ENCODE measurements around the gene RAB13. TPM values are rescaled to one million over a fixed set of nuclear protein-coding genes. Genes with fewer than 3 reads are reported as not detected.
A peak's percentile ranks its signal among the peaks of the same experiment; 100 is the strongest.

The RAB13 gene
- total RNA-seq, 5 donors from 2014 or later (not counting 1 experiment from before 2014, with no cell fraction given) = 0.91 to 3.6 (median 2.6) TPM

DNA sequence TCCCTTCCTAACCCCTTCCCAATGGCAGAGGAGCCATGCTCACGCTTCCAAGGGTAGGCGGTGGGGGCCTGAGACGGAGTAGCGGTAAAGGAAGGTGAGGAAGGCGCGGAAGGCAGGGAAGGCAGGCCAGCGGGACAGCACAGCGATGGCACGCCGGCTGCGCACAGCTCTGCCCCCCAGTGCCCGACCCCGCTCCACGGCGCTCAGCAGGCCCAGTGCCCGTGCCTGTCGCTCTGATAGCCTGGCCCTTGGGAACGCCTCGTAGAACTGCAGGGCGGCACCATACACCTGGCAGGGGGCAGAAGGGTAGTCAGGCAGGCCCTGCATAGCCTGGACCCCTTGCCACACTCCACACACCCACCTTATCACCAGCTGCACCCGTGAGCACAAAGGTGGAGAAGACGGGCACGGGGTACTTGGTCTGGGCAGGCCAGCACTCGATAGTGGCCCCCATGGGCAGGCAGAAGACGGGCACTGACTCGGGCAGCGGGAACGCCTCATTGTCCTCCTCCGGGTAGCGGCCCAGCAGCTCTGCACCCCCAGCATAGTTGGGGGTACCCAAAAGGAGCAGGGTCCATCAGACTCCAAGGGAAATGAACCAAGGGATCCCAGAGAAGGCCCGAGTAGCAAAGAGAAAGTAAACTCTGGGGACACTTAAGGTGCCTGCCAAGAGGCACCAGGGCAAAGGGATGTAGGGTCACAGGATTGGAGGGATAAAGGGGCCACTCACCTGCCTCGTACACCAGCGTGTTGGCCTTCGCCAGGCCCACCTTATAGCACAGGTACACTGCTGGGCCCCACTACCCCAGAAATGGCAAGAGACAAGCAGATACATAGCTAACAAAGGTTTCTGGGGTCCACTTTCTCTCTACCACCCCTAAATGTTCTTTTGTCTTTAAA is 44.1 kb downstream of the RAB13 start:
- 98% methylated on average over 27 of the region's 34 CpGs for WGBS (ENCODE audit: insufficient coverage)
- Histone ChIP-seq H3K27ac (ENCODE audit: low read length) (no peak overlapping the region), H3K27me3 (replicated peaks in 1 of 2; ENCODE audit: control insufficient read depth in 2 of 2, extremely low read depth in 1 of 2, insufficient read depth in 2 of 2, low read length in 1 of 2) (no peaks in the 10 kb centered on the region), H3K4me1 (ENCODE audit: control insufficient read depth in 1 of 2, extremely low read depth in 1 of 2, insufficient read depth in 2 of 2, low read length in 2 of 2) (peaks cover 9 to 51% of the 10 kb centered on the region in 2 experiments), H3K9me3 (no peaks in the 10 kb centered on the region), H3K36me3 (ENCODE audit: control insufficient read depth in 2 of 2, extremely low read depth in 1 of 2, insufficient read depth in 1 of 2, low read length in 1 of 2) (peaks cover 19 to 64% of the 10 kb centered on the region in 2 donors), H3K4me3 (ENCODE audit: control insufficient read depth in 1 of 2, extremely low read depth in 1 of 2, low read length in 1 of 2) (no peak overlapping the region)
- Mint-ChIP-seq H3K9me3 (no peaks in the 10 kb centered on the region), H3K27me3 (no peaks in the 10 kb centered on the region), H3K4me1 (peaks cover 35 to 53% (median 39%) of the 10 kb centered on the region in 3 donors), H3K4me3 (no peak overlapping the region), H3K36me3 (peaks cover 34% of the 10 kb centered on the region), H3K27ac (peak overlapping the region in 1 of 2 donors; percentile 52)
- DNase-seq (no peak), ATAC-seq (replicated peaks in 1 of 4) (no peak)
- ChIA-PET CTCF (no interaction called here), POLR2A (interaction anchor here (0.6 to 1.1 kb wide), 3 partner anchors 21 to 105 kb away, joined by 3 to 6 read pairs (median 3); no protein-coding TSS in a partner anchor)

DNA sequence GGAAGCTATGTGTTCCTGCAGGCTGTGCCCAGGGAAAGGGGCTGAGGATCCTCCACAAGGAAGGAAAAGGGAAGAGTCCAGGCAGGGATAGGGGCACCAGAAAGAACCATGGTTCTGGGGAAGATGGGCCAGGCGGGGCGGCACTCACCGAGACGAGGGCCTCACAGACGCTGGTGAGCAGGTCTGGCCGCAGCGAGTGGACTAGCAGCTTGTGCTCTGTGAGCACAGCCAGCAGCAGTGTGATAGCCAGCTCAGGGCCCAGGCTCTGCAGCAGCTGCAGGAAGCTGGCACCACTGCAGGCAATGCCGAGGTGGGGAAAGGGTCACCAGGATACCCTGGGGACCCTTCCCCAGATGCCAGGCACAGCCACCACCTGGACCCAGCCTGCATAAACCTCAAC is 45.4 kb downstream of the RAB13 start:
- ATAC-seq (replicated peaks in 1 of 4) (no peak), DNase-seq (no peak)
- H3K36me3 Mint-ChIP-seq = peaks cover 45% of the 10 kb centered on the region
- H3K4me1 ChIP-seq (ENCODE audit: control insufficient read depth in 1 of 2, extremely low read depth in 1 of 2, insufficient read depth in 2 of 2, low read length in 2 of 2) = peaks cover 9 to 48% of the 10 kb centered on the region in 2 experiments
- no peak overlapping the region for H3K27ac Mint-ChIP-seq
- no peak overlapping the region for H3K27ac ChIP-seq (ENCODE audit: low read length)
- ChIA-PET POLR2A (no interaction called here), CTCF (no interaction called here)
- H3K4me1 Mint-ChIP-seq = peaks cover 31 to 48% (median 44%) of the 10 kb centered on the region in 3 donors
- H3K9me3 ChIP-seq = no peaks in the 10 kb centered on the region
- no peaks in the 10 kb centered on the region for H3K27me3 ChIP-seq (replicated peaks in 1 of 2; ENCODE audit: control insufficient read depth in 2 of 2, extremely low read depth in 1 of 2, insufficient read depth in 2 of 2, low read length in 1 of 2)
- no peaks in the 10 kb centered on the region for H3K27me3 Mint-ChIP-seq
- H3K36me3 ChIP-seq (ENCODE audit: control insufficient read depth in 2 of 2, extremely low read depth in 1 of 2, insufficient read depth in 1 of 2, low read length in 1 of 2) = peaks cover 28 to 77% of the 10 kb centered on the region in 2 donors
- 98% methylated on average over 8 of the region's 8 CpGs for WGBS (ENCODE audit: insufficient coverage)
- no peak overlapping the region for H3K4me3 ChIP-seq (ENCODE audit: control insufficient read depth in 1 of 2, extremely low read depth in 1 of 2, low read length in 1 of 2)
- H3K4me3 Mint-ChIP-seq = no peak overlapping the region
- no peaks in the 10 kb centered on the region for H3K9me3 Mint-ChIP-seq

DNA sequence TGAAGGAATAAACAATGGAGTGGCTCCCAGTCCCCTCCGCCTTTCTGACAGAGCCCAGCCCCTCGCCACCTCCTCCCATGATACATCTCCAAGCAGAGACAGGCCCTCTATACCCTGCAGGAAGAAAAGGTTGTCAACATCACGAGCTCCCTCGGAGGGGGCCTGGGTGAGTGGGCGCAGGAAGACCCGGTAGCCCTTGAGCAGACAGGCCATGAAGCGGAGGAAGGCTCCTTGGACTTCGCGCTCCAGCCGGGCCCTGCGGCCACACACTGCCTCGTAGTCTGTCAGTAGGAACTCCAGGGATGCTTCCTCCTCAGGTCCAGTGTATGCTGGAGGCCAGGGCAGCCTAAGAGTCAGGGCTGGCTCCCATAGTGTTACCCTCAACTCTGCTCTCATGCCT is 46.7 kb downstream of the RAB13 start:
- CTCF ChIA-PET = no interaction called here
- ATAC-seq (replicated peaks in 1 of 4) = no peak
- no peak overlapping the region for H3K27ac ChIP-seq (ENCODE audit: low read length)

DNA sequence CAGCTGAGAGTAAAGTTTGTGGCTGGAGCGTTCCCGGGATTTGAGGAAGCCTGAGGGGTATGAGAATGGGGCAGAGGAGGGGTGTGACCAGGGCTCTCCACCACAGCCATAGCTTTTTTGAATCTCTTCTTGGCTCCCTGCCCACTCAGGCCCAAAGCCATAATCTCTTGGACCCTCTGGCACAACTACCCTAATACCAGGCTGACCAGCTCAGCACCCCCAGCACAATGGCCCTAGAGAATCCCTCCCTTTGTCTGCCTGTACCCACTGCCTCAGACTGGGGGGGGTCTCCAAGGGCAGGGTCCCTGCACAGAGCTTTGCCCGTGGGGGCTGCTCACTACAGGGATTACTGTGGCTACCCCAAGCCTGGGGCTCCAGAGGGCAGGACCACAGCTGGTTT is 47.1 kb downstream of the RAB13 start:
- H3K9me3 ChIP-seq = no peaks in the 10 kb centered on the region
- CTCF ChIA-PET = interaction anchor here in 1 of 2 donors (0.5 kb wide), 1 partner anchor 15 kb away, joined by 3 read pairs; no protein-coding TSS in a partner anchor
- H3K36me3 Mint-ChIP-seq = peaks cover 54% of the 10 kb centered on the region

More for the DNA sequence above, 46.7 kb downstream of the RAB13 start:
- Histone ChIP-seq H3K9me3 (no peaks in the 10 kb centered on the region), H3K4me3 (ENCODE audit: control insufficient read depth in 1 of 2, extremely low read depth in 1 of 2, low read length in 1 of 2) (no peak overlapping the region), H3K36me3 (ENCODE audit: control insufficient read depth in 2 of 2, extremely low read depth in 1 of 2, insufficient read depth in 1 of 2, low read length in 1 of 2) (peaks cover 34 to 89% of the 10 kb centered on the region in 2 donors), H3K4me1 (ENCODE audit: control insufficient read depth in 1 of 2, extremely low read depth in 1 of 2, insufficient read depth in 2 of 2, low read length in 2 of 2) (peaks cover 8 to 37% of the 10 kb centered on the region in 2 experiments), H3K27me3 (replicated peaks in 1 of 2; ENCODE audit: control insufficient read depth in 2 of 2, extremely low read depth in 1 of 2, insufficient read depth in 2 of 2, low read length in 1 of 2) (no peaks in the 10 kb centered on the region)
- Mint-ChIP-seq H3K36me3 (peaks cover 51% of the 10 kb centered on the region), H3K9me3 (no peaks in the 10 kb centered on the region), H3K4me3 (no peak overlapping the region), H3K27me3 (no peaks in the 10 kb centered on the region), H3K4me1 (peaks cover 24 to 39% (median 38%) of the 10 kb centered on the region in 3 donors), H3K27ac (no peak overlapping the region)
- no peak for DNase-seq
- POLR2A ChIA-PET = no interaction called here
- 99% methylated on average over 10 of the region's 12 CpGs for WGBS (ENCODE audit: insufficient coverage)

DNA sequence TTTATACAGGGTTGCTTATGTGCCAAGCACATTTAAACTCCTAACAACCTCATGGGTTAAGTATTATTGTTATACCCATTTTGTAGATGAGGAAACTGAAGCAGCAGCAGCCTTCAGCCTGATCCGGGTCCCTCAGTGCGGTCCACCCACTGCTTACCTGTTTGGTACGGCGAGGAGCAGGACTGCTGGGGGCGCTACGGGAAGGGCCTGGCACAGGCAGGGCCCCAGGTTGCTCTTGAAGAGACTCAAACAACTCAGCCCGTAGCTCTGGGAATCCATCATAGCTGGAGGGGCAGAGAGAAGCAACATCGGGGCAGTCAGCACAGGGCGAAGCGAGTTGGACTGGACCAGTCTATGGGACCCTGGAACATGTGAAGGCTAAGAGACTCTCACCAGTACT is 48.8 kb downstream of the RAB13 start:
- H3K4me1 ChIP-seq (ENCODE audit: control insufficient read depth in 1 of 2, extremely low read depth in 1 of 2, insufficient read depth in 2 of 2, low read length in 2 of 2) = peaks cover 0 to 15% of the 10 kb centered on the region in 2 experiments
- no peak overlapping the region for H3K4me3 Mint-ChIP-seq
- H3K36me3 ChIP-seq (ENCODE audit: control insufficient read depth in 2 of 2, extremely low read depth in 1 of 2, insufficient read depth in 1 of 2, low read length in 1 of 2) = peaks cover 48 to 94% of the 10 kb centered on the region in 2 donors
- H3K9me3 Mint-ChIP-seq = no peaks in the 10 kb centered on the region
- H3K4me1 Mint-ChIP-seq = peaks cover 5 to 19% (median 18%) of the 10 kb centered on the region in 3 donors
- no peaks in the 10 kb centered on the region for H3K27me3 ChIP-seq (replicated peaks in 1 of 2; ENCODE audit: control insufficient read depth in 2 of 2, extremely low read depth in 1 of 2, insufficient read depth in 2 of 2, low read length in 1 of 2)
- CTCF ChIA-PET = interaction anchor here in 1 of 2 donors (0.5 kb wide), 1 partner anchor 1392 kb away, joined by 3 read pairs; no protein-coding TSS in a partner anchor
- WGBS (ENCODE audit: insufficient coverage) = 97% methylated on average over 10 of the region's 10 CpGs
- ATAC-seq (replicated peaks in 1 of 4) (no peak), DNase-seq (no peak)
- no peak overlapping the region for H3K27ac ChIP-seq (ENCODE audit: low read length)
- peaks cover 53% of the 10 kb centered on the region for H3K36me3 Mint-ChIP-seq
- POLR2A ChIA-PET = interaction anchor here in 1 of 2 donors (0.6 kb wide), 1 partner anchor 59 kb away, joined by 4 read pairs; no protein-coding TSS in a partner anchor
- H3K27me3 Mint-ChIP-seq = no peaks in the 10 kb centered on the region
- H3K9me3 ChIP-seq = no peaks in the 10 kb centered on the region
- H3K27ac Mint-ChIP-seq = no peak overlapping the region
- H3K4me3 ChIP-seq (ENCODE audit: control insufficient read depth in 1 of 2, extremely low read depth in 1 of 2, low read length in 1 of 2) = no peak overlapping the region

More for the DNA sequence above, 47.1 kb downstream of the RAB13 start:
- H3K27ac Mint-ChIP-seq = no peak overlapping the region
- POLR2A ChIA-PET = no interaction called here
- ATAC-seq (replicated peaks in 1 of 4) (no peak), DNase-seq (no peak)
- H3K4me1 Mint-ChIP-seq = peaks cover 19 to 35% (median 33%) of the 10 kb centered on the region in 3 donors
- H3K36me3 ChIP-seq (ENCODE audit: control insufficient read depth in 2 of 2, extremely low read depth in 1 of 2, insufficient read depth in 1 of 2, low read length in 1 of 2) = peaks cover 37 to 91% of the 10 kb centered on the region in 2 donors
- H3K4me3 Mint-ChIP-seq = no peak overlapping the region
- no peaks in the 10 kb centered on the region for H3K27me3 Mint-ChIP-seq
- 100% methylated on average over 1 of the region's 3 CpGs for WGBS (ENCODE audit: insufficient coverage)
- no peaks in the 10 kb centered on the region for H3K9me3 Mint-ChIP-seq
- no peaks in the 10 kb centered on the region for H3K27me3 ChIP-seq (replicated peaks in 1 of 2; ENCODE audit: control insufficient read depth in 2 of 2, extremely low read depth in 1 of 2, insufficient read depth in 2 of 2, low read length in 1 of 2)
- no peak overlapping the region for H3K4me3 ChIP-seq (ENCODE audit: control insufficient read depth in 1 of 2, extremely low read depth in 1 of 2, low read length in 1 of 2)
- H3K27ac ChIP-seq (ENCODE audit: low read length) = no peak overlapping the region
- peaks cover 5 to 32% of the 10 kb centered on the region in 2 experiments for H3K4me1 ChIP-seq (ENCODE audit: control insufficient read depth in 1 of 2, extremely low read depth in 1 of 2, insufficient read depth in 2 of 2, low read length in 2 of 2)

DNA sequence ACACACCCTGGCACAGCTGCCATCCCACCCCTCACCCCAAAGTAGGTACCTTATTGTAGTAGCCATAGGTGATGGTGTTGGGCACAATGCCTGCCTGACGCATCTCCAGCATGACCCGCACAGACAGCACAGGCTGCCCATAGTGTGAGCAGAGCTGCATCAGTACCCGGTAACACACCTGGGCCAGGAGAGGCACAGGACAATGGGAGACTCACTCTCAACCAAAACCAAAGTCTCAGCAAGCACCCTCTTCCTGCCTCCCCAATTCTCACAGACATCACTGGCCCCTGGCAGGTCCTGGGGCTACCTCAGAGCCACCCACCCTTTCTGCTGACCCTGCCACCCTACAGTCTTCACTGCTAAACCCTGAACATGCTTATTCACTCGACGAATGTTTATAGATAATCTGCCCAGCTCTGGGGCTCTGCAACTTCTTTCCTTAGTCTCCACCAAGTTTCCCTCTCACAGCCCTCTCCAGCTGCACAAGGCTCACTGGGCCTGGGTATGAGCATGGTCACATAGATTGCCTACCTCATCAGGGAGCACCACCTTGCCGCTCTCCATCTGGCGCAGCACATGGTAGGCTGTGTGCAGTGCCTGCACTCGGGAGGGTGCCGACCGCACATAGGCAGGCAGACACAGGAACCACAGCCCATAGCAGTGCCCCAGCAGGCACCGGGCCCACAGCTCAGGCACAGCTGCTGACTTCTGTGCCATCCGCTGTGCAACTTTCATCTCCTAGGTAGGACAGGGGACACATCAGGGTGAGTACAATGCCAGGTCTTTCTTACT is 49.9 kb downstream of the RAB13 start:
- no peak overlapping the region for H3K27ac ChIP-seq (ENCODE audit: low read length)
- no peaks in the 10 kb centered on the region for H3K27me3 ChIP-seq (replicated peaks in 1 of 2; ENCODE audit: control insufficient read depth in 2 of 2, extremely low read depth in 1 of 2, insufficient read depth in 2 of 2, low read length in 1 of 2)
- no peak overlapping the region for H3K4me3 Mint-ChIP-seq
- WGBS (ENCODE audit: insufficient coverage) = 97% methylated on average over 9 of the region's 12 CpGs
- H3K9me3 ChIP-seq = no peaks in the 10 kb centered on the region
- peaks cover 46 to 89% of the 10 kb centered on the region in 2 donors for H3K36me3 ChIP-seq (ENCODE audit: control insufficient read depth in 2 of 2, extremely low read depth in 1 of 2, insufficient read depth in 1 of 2, low read length in 1 of 2)
- H3K27me3 Mint-ChIP-seq = no peaks in the 10 kb centered on the region
- DNase-seq (no peak), ATAC-seq (replicated peaks in 1 of 4) (no peak)
- ChIA-PET CTCF (no interaction called here), POLR2A (interaction anchor here in 1 of 2 donors (0.6 kb wide), 1 partner anchor 220 kb away, joined by 3 read pairs; no protein-coding TSS in a partner anchor)
- H3K4me1 Mint-ChIP-seq = peaks cover 3 to 14% (median 13%) of the 10 kb centered on the region in 3 donors
- peaks cover 55% of the 10 kb centered on the region for H3K36me3 Mint-ChIP-seq
- no peak overlapping the region for H3K4me3 ChIP-seq (ENCODE audit: control insufficient read depth in 1 of 2, extremely low read depth in 1 of 2, low read length in 1 of 2)
- H3K27ac Mint-ChIP-seq = peak overlapping the region; percentile 10 to 48
- peaks cover 0 to 7% of the 10 kb centered on the region in 2 experiments for H3K4me1 ChIP-seq (ENCODE audit: control insufficient read depth in 1 of 2, extremely low read depth in 1 of 2, insufficient read depth in 2 of 2, low read length in 2 of 2)
- H3K9me3 Mint-ChIP-seq = no peaks in the 10 kb centered on the region

Measured in T-cell (primary cell).